HepG2 (cell line): ENCODE results near the gene ATP13A4. TPM values are rescaled to one million over a fixed set of nuclear protein-coding genes. Genes with fewer than 3 reads are reported as not detected.

Experiments used
- ATAC-seq: fragments of 200-7000 bp; cut with Tn5 transposase; 3 replicates; pipeline ENCODE4 v1.9.1; 2020; ENCODE audit warnings: mild to moderate bottlenecking, moderate library complexity
- BruUV-seq: library from RNA; stranded (reverse); fragments of 400-500 nt; replicated peaks from 2 replicates; lab custom pipeline; 2021; lab: Mats Ljungman, UMichigan
- CTCF ChIA-PET: fragments of 300-600 bp; formaldehyde crosslinking; extraction: SDS; loops from one replicate; lab custom pipeline; 2021; ENCODE audit warnings: low total read pairs, inconsistent platforms, low intra/inter-chr PET ratio; lab: Yijun Ruan, JAX
- POLR2A ChIA-PET: fragments of 350-600 bp; sonication (Branson Sonifier 250); formaldehyde crosslinking; loops from one replicate; lab custom pipeline; 2020; ENCODE audit warnings: antibody characterized with exemption, inconsistent platforms; lab: Yijun Ruan, JAX
- DNase-seq: peaks from one replicate; pipeline ENCODE4 v3.0.0-alpha.2; 2015; ENCODE audit warnings: low spot score
- FAIRE-seq: peaks from 3 replicates; lab custom pipeline; 2011; peaks lifted over from hg19 to GRCh38; lab: Jason Lieb, UNC
- H2AFZ ChIP-seq: one replicate; pipeline ENCODE4 v1.6.1; 2011; ENCODE audit warnings: low read length, inconsistent platforms
- H3K27ac ChIP-seq: fragments of 300-600 bp; 3 replicates; pipeline ENCODE4 v1.8.0; 2011; ENCODE audit warnings: mixed run types, mild to moderate bottlenecking, mixed read lengths, low read length, inconsistent platforms; ENCODE audit not compliant: insufficient read depth; ENCODE audit errors: extremely low read length
- H3K27me3 ChIP-seq, 2 experiments: fragments of 200-600 bp in 1 of 2; 2 replicates in 1 of 2; 3 replicates in 1 of 2; pipeline versions ENCODE4 v1.6.0 to v1.8.0; 2011; ENCODE audit warnings: low read length in 2 of 2, mild to moderate bottlenecking in 2 of 2, moderate library complexity in 2 of 2, inconsistent platforms in 1 of 2; ENCODE audit not compliant: insufficient read depth in 2 of 2, control insufficient read depth in 1 of 2
- H3K36me3 ChIP-seq, 2 experiments: fragments of 200-600 bp in 1 of 2; replicated peaks in 1 of 2; 2 replicates in 1 of 2; 3 replicates in 1 of 2; pipeline versions ENCODE4 v1.5.1 to v1.8.0; 2011; ENCODE audit warnings: low read length in 2 of 2, inconsistent platforms in 1 of 2; ENCODE audit not compliant: insufficient read depth in 2 of 2, control insufficient read depth in 1 of 2
- H3K4me1 ChIP-seq: 2 replicates; pipeline ENCODE4 v1.5.1; 2012; ENCODE audit warnings: low read length, inconsistent platforms; ENCODE audit not compliant: insufficient read depth
- H3K4me2 ChIP-seq: 2 replicates; pipeline ENCODE4 v1.6.0; 2011; ENCODE audit warnings: low read depth, low read length, inconsistent platforms
- H3K4me3 ChIP-seq, 3 experiments: fragments of 200-600 bp in 1 of 3; sonication (generic), shearing (Covaris generic) in 1 of 3; replicated peaks in 1 of 3; 2 replicates each; pipeline ENCODE4 v1.5.1; 2011 to 2016; ENCODE audit warnings: low read length in 3 of 3, inconsistent platforms in 2 of 3, low read depth in 2 of 3, mild to moderate bottlenecking in 2 of 3, control low read depth in 1 of 3, mixed read lengths in 1 of 3; ENCODE audit not compliant: insufficient read depth in 1 of 3
- H3K79me2 ChIP-seq: one replicate; pipeline ENCODE4 v1.6.1; 2011; ENCODE audit warnings: low read length, inconsistent platforms; ENCODE audit not compliant: insufficient read depth
- H3K9ac ChIP-seq: 2 replicates; pipeline ENCODE4 v1.6.0; 2011; ENCODE audit warnings: mild to moderate bottlenecking, low read depth, low read length, inconsistent platforms; ENCODE audit not compliant: insufficient read depth
- H3K9me3 ChIP-seq: 2 replicates; pipeline ENCODE4 v1.5.1; 2012; ENCODE audit warnings: mild to moderate bottlenecking, low read length
- H4K20me1 ChIP-seq: 2 replicates; pipeline ENCODE4 v1.6.0; 2011; ENCODE audit warnings: inconsistent platforms, mild to moderate bottlenecking, low read length, moderate library complexity; ENCODE audit not compliant: insufficient read depth
- CENPBD1 ChIP-seq: sonication (generic); formaldehyde crosslinking; IDR thresholded peaks from 2 replicates; pipeline ENCODE4 v1.8.0; 2022; ENCODE audit warnings: missing genetic modification reagents, low read depth, mild to moderate bottlenecking, borderline replicate concordance
- DMTF1 ChIP-seq: sonication (generic); formaldehyde crosslinking; IDR thresholded peaks from 2 replicates; pipeline ENCODE4 v1.4.0; 2020; ENCODE audit warnings: mild to moderate bottlenecking, missing genetic modification reagents
- FOXP1 ChIP-seq, 2 experiments: fragments of 450-650 bp in 1 of 2; IDR thresholded peaks; 2 replicates each; pipeline ENCODE4 v1.6.1; 2017 to 2018; ENCODE audit warnings: antibody characterized with exemption in 1 of 2
- KDM5B ChIP-seq: sonication (generic); formaldehyde crosslinking; IDR thresholded peaks from 2 replicates; pipeline ENCODE4 v1.4.0; 2020; ENCODE audit warnings: missing genetic modification reagents, mild to moderate bottlenecking, borderline replicate concordance
- NCOA2 ChIP-seq: sonication (generic); formaldehyde crosslinking; IDR thresholded peaks from 2 replicates; pipeline ENCODE4 v1.8.0; 2022; ENCODE audit warnings: inconsistent platforms
- PAX8 ChIP-seq: sonication (generic); formaldehyde crosslinking; IDR thresholded peaks from 2 replicates; pipeline ENCODE4 v1.8.0; 2022; ENCODE audit warnings: mild to moderate bottlenecking, missing genetic modification reagents, borderline replicate concordance
- PRDM15 ChIP-seq: sonication (generic); formaldehyde crosslinking; IDR thresholded peaks from 2 replicates; pipeline ENCODE4 v1.4.0; 2020; ENCODE audit warnings: missing genetic modification reagents
- RBM22 ChIP-seq: fragments of 200-400 bp; formaldehyde crosslinking; optimal IDR thresholded peaks from 2 replicates; pipeline ENCODE3; 2017; ENCODE audit warnings: mild to moderate bottlenecking, low read length, moderate library complexity
- SMARCC2 ChIP-seq: fragments of 450-650 bp; IDR thresholded peaks from 2 replicates; pipeline ENCODE4 v1.6.1; 2017; ENCODE audit warnings: antibody characterized with exemption, mild to moderate bottlenecking
- SUZ12 ChIP-seq: fragments of 150-350 bp; IDR thresholded peaks from 2 replicates; pipeline ENCODE4 v1.6.1; 2014; ENCODE audit warnings: low read depth, low read length
- TMF1 ChIP-seq: sonication (generic); formaldehyde crosslinking; IDR thresholded peaks from 2 replicates; pipeline ENCODE4 v1.8.1; 2022; ENCODE audit warnings: low read depth, missing genetic modification reagents
- XRCC5 ChIP-seq: fragments of 200-400 bp; formaldehyde crosslinking; optimal IDR thresholded peaks from 2 replicates; pipeline ENCODE3; 2017; ENCODE audit warnings: mild to moderate bottlenecking, low read length
- ZBTB37 ChIP-seq: sonication (generic); formaldehyde crosslinking; IDR thresholded peaks from 2 replicates; pipeline ENCODE4 v1.4.0; 2020; ENCODE audit warnings: mild to moderate bottlenecking, missing genetic modification reagents
- ZMYM3 ChIP-seq: sonication (generic); formaldehyde crosslinking; IDR thresholded peaks from 2 replicates; pipeline ENCODE4 v1.5.1; 2020; ENCODE audit warnings: mild to moderate bottlenecking, missing genetic modification reagents
- ZNF333 ChIP-seq: sonication (generic); formaldehyde crosslinking; IDR thresholded peaks from 2 replicates; pipeline ENCODE4 v1.4.0; 2020; ENCODE audit warnings: mild to moderate bottlenecking, missing genetic modification reagents, borderline replicate concordance
- ZNF614 ChIP-seq: IDR thresholded peaks from 2 replicates; pipeline ENCODE4 v1.6.1; 2018; ENCODE audit warnings: missing biosample characterization, missing genetic modification reagents, inconsistent platforms, borderline replicate concordance
- ZNF788 ChIP-seq: sonication (generic); formaldehyde crosslinking; IDR thresholded peaks from 2 replicates; pipeline ENCODE4 v1.5.0; 2020; ENCODE audit warnings: mild to moderate bottlenecking, missing genetic modification reagents, borderline replicate concordance
- WGBS: methylation state at CpG from one replicate; pipeline ENCODE4 v1.1.6; 2017; ENCODE audit warnings: low lambda C conversion rate; 5-methylcytosine and 5-hydroxymethylcytosine counted together
- in situ Hi-C: cut with HindIII; loops from 2 replicates; pipeline ENCODE4 v1.10.0; 2017; ENCODE audit warnings: low pct_unique_long_range_greater_than_20kb; ENCODE audit not compliant: extremely low pct_ligation_motif_present
- intact Hi-C: fragments of 100-400 bp; cut with micrococcal nuclease; formaldehyde crosslinking; loops from one replicate; pipeline ENCODE4 v1.10.0; 2022; ENCODE audit not compliant: unreplicated experiment
- polyA plus RNA-seq, 8 experiments: library from polyadenylated mRNA; depleted of rRNA in 3 of 8; stranded (reverse) in 7 of 8; unstranded in 1 of 8; fragments of >200 nt; fragmentation: Illumina TruSeq in 4 of 8; extraction: Trizol in 4 of 8; gene quantifications; 2 replicates each; pipeline versions ENCODE4 v1.2.1 to v1.2.3, GENCODE V29; 2011 to 2016; ENCODE audit warnings: low read depth in 4 of 8, missing spikeins in 1 of 8, mixed read lengths in 1 of 8; ENCODE audit not compliant: insufficient read depth in 1 of 8
- total RNA-seq, 5 experiments: library from RNA; depleted of rRNA; stranded (reverse); fragments of >200 nt; fragmentation: Illumina TruSeq; extraction: Trizol; gene quantifications; 2 replicates each; pipeline ENCODE4 v1.2.3, GENCODE V29; 2016; ENCODE audit warnings: low read depth in 1 of 5

Gene ATP13A4
- total and polyA plus RNA-seq, 2 of the 13 experiments (the other 11 are each of a cell fraction or from before 2014, with no cell fraction given) = 0.01 to 0.07 TPM

- WGBS = 0% methylated on average over 1 of the region's 1 CpG
- no peak overlapping the region for H2AFZ ChIP-seq
- H3K4me3 ChIP-seq = no peak overlapping the region
- H3K27ac ChIP-seq = no peak overlapping the region
- no peak overlapping the region for H3K4me2 ChIP-seq
- in situ Hi-C loops (no loop called here), intact Hi-C loops (no loop called here)
- no peak for ATAC-seq
- peaks cover 8% of the 10 kb centered on the region for H3K9me3 ChIP-seq
- POLR2A ChIA-PET = no interaction called here
- H3K9ac ChIP-seq = no peak overlapping the region
- no TSS peak for BruUV-seq
- no peaks in the 10 kb centered on the region for H4K20me1 ChIP-seq
- no peaks in the 10 kb centered on the region for H3K4me1 ChIP-seq
- DNase-seq = no peak
- no peaks in the 10 kb centered on the region for H3K36me3 ChIP-seq
- FAIRE-seq = no peak
- CTCF ChIA-PET = no interaction called here
- no peaks in the 10 kb centered on the region for H3K27me3 ChIP-seq
- no peaks in the 10 kb centered on the region for H3K79me2 ChIP-seq
- TF ChIP-seq ZNF614 (CRISPR knock-in tag) = no peak
- no peak for TF ChIP-seq NCOA2 (CRISPR knock-in tag)
- no peak for TF ChIP-seq TMF1 (CRISPR knock-in tag)
- TF ChIP-seq PAX8 (CRISPR knock-in tag) = no peak
- TF ChIP-seq KDM5B (CRISPR knock-in tag) = no peak
- no peak for TF ChIP-seq SMARCC2
- no peak for TF ChIP-seq ZBTB37
- TF ChIP-seq DMTF1 (CRISPR knock-in tag) = no peak
- no peak for TF ChIP-seq PRDM15 (CRISPR knock-in tag)
- no peak for TF ChIP-seq FOXP1 (IDR thresholded peaks at IDR 0.05)
- TF ChIP-seq FOXP1 (CRISPR knock-in tag; IDR thresholded peaks at IDR 0.05) = no peak
- TF ChIP-seq XRCC5 = no peak
- TF ChIP-seq ZNF333 (CRISPR knock-in tag) = no peak
- no peak for TF ChIP-seq ZMYM3 (CRISPR knock-in tag)
- TF ChIP-seq ZNF788 (CRISPR knock-in tag) = no peak
- TF ChIP-seq RBM22 = no peak
- no peak for TF ChIP-seq CENPBD1 (CRISPR knock-in tag)
- no peak for TF ChIP-seq SUZ12
Observed at GRCh38 chr3:193544289-193544688, 10.4 kb downstream of the ATP13A4 start.
